Adrenal gland (tissue), 5 donors: ENCODE data around the gene LPCAT1.

ENCODE experiments used
- POLR2A ChIP-seq, 2 donors: fragments of 450-650 bp; IDR thresholded peaks; one replicate each; pipeline ENCODE4 v1.6.1; 2017; ENCODE audit warnings: antibody characterized with exemption in 2 of 2, mild to moderate bottlenecking in 2 of 2, moderate library complexity in 1 of 2
- TF ChIP-seq, protein P1 (sequence below), 6 experiments: fragments of 450-650 bp in 4 of 6; fragments of 200-600 bp in 2 of 6; sonication (generic) in 1 of 6; IDR thresholded peaks; 1 replicate in 5 of 6; 2 replicates in 1 of 6; pipeline versions ENCODE4 v1.5.1 to v1.8.0; 2016 to 2021; ENCODE audit warnings: antibody characterized with exemption in 6 of 6, mild to moderate bottlenecking in 2 of 6, moderate library complexity in 1 of 6
- donor health status: DM: no; HTN: no; CAD: no.

DNA sequence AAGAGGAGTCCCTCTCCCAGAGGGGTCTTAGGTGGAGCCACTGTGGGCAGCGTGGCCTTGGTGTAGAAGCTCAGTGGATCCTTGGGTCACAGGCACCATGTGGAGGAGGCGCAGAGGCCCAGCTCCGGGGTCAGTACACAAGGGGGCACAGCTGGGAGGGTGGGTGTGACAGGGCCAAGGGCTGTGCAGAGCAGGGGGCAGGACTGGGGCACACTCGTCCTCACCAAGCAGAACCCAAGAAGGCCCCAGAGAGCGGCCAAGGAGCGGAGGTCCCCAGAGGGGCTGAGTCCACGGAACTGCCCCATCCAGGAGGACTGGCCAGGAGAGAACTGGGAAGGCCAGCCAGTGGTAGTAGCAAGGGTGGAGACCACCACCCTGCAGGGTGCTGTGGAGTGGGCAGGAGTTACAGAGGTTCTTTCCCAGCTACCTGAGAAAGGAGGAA, 2.5 kb upstream of the LPCAT1 start:
- TF ChIP-seq, protein P1, sequence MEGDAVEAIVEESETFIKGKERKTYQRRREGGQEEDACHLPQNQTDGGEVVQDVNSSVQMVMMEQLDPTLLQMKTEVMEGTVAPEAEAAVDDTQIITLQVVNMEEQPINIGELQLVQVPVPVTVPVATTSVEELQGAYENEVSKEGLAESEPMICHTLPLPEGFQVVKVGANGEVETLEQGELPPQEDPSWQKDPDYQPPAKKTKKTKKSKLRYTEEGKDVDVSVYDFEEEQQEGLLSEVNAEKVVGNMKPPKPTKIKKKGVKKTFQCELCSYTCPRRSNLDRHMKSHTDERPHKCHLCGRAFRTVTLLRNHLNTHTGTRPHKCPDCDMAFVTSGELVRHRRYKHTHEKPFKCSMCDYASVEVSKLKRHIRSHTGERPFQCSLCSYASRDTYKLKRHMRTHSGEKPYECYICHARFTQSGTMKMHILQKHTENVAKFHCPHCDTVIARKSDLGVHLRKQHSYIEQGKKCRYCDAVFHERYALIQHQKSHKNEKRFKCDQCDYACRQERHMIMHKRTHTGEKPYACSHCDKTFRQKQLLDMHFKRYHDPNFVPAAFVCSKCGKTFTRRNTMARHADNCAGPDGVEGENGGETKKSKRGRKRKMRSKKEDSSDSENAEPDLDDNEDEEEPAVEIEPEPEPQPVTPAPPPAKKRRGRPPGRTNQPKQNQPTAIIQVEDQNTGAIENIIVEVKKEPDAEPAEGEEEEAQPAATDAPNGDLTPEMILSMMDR (IDR thresholded peaks at IDR 0.05), result no peak
- TF ChIP-seq POLR2A (IDR thresholded peaks at IDR 0.05), result no peak
